Measurements from ENCODE around the gene HOXA5. TPM values are rescaled to one million over a fixed set of nuclear protein-coding genes. Genes with fewer than 3 reads are reported as not detected.

Gene HOXA5
- total and polyA plus RNA-seq, 11 donors = 0.07 to 2.8 (median 0.36) TPM; not detected in 7

DNA sequence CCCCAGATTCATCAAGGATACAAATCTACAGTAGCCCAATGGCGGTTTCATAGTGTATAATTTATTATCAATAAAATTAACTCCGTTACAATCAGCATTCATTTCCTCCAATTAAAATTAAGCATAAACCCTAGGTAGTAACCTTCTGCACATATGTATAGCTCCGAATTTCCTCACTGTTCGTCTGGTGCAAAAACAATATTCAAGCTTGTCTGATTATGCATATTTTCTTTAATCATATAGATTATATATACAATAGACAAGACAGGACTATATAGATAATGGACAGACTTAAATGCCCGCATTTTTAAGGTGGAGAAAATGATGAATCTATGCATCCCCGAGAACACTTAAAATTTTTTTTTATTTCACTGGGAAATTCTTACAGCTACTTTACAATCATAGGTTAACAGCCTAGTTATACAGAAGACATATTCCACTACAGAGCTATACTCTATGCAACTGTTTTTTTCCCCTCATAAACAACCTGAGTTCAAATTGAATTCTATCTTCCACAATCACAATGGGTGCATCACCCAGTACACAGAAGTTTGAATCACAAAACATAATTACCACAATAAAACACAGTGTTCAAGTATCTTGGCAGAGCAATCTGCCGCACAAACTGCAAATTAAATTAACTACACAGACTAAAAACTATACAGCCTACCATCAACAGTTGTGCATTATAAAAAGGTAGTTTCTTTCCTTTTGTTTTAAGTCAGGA lies 19.2 kb upstream of the HOXA5 start:
- Histone ChIP-seq H3K27me3 (peaks cover 82 to 100% (median 98%) of the 10 kb centered on the region in 9 donors), H3K36me3 (no peaks in the 10 kb centered on the region), H3K4me1 (peaks cover 0 to 67% (median 16%) of the 10 kb centered on the region in 12 donors), H3K27ac (no peak overlapping the region), H3K9me3 (no peaks in the 10 kb centered on the region), H3K4me3 (no peak overlapping the region)
- ATAC-seq = no peak
- DNase-seq = no peak
- 51 to 69% (median 59%) methylated on average over 7 of the region's 7 CpGs for WGBS, 4 donors
- intact Hi-C loops (cut with DNase I) = loop anchor here in 9 of 10 donors (2.0 to 10.0 kb wide), 11 partner anchors 310 to 1308 kb away; no protein-coding TSS in a partner anchor
- TF ChIP-seq, protein P1, sequence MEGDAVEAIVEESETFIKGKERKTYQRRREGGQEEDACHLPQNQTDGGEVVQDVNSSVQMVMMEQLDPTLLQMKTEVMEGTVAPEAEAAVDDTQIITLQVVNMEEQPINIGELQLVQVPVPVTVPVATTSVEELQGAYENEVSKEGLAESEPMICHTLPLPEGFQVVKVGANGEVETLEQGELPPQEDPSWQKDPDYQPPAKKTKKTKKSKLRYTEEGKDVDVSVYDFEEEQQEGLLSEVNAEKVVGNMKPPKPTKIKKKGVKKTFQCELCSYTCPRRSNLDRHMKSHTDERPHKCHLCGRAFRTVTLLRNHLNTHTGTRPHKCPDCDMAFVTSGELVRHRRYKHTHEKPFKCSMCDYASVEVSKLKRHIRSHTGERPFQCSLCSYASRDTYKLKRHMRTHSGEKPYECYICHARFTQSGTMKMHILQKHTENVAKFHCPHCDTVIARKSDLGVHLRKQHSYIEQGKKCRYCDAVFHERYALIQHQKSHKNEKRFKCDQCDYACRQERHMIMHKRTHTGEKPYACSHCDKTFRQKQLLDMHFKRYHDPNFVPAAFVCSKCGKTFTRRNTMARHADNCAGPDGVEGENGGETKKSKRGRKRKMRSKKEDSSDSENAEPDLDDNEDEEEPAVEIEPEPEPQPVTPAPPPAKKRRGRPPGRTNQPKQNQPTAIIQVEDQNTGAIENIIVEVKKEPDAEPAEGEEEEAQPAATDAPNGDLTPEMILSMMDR (IDR thresholded peaks at IDR 0.05) = no peak
- TF ChIP-seq POLR2A (IDR thresholded peaks at IDR 0.05) = no peak

DNA sequence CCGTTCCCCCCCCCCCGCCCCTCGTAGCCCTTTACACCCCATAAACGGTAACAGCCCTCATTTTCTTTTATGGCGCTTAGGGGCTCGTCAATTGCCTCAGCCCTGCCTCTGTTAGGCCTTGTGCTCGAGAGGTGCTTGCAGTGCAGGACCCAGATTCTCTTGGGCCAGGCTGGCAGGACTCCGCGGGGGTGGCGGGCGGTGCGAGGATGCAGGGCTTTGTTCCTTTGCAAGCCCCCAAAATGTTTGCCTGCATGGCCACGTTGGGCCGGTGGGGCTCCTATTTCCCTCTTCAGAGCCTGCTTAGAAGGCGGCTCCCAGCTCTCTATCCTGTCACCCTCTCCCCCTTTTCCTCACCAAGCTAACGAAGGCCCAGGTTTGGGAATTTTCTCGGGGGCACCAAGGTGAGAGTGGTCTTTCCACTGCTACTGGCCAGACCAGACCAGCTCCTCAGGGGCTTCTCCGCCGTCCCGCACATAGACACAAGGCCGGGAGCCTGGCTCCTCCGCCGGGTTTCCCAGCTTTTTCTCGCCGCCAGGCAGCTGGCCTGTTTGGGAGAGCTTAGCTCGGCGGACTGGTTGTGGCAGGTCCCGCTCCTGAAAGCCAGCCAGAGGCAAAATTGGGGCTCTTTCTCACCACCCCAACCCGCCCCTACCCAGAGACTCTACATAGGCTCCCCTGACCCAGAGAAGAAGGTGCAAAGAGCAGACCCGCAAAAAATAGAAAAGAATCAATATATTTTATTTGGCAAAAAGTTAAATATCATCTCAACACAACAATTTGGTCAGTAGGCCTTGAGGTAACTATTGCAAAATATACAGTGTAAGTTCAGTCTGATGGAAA lies 18.5 kb upstream of the HOXA5 start:
- Histone ChIP-seq H3K36me3 (no peaks in the 10 kb centered on the region), H3K27ac (peak overlapping the region in 1 of 12 donors; percentile 71), H3K27me3 (peaks cover 79 to 100% (median 98%) of the 10 kb centered on the region in 9 donors), H3K4me1 (peaks cover 0 to 64% (median 16%) of the 10 kb centered on the region in 12 donors), H3K9me3 (no peaks in the 10 kb centered on the region), H3K4me3 (peak overlapping the region in 2 of 12 donors; percentile 51 to 67)
- 20 to 32% (median 23%) methylated on average over 27 to 30 of the region's 30 CpGs for WGBS, 4 donors
- DNase-seq (peak in 2 of 5 donors; percentile 10 to 49), ATAC-seq (no peak)
- TF ChIP-seq POLR2A (IDR thresholded peaks at IDR 0.05) = no peak
- TF ChIP-seq, protein P1 (IDR thresholded peaks at IDR 0.05) = no peak
- intact Hi-C loops (cut with DNase I) = loop anchor here (1.0 to 10.0 kb wide), 14 partner anchors 310 to 1307 kb away; no protein-coding TSS in a partner anchor

DNA sequence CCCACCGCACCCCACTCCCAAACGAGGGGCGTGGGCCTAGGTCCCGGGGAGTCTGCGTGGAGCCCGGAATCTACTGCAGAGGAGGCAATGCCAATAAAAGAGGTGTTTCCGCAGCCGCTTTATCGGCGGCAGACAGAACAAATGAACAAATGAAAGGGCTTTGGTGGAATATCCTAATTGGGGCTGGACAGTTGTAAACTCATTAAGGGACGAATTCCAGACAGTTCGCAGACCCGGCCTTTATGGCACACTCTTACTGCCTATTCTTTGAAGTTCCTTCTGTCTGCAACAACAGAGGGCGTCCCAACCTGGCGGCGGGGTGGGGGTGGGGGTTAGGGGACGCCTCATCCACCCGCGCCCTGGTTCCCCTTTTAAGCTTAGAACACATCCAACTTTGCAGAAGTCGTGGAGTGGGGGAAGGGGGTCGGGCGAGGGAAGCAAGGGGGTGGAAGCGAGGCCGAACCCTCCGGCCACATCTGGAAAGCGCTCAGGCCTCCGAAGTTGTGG lies 17.8 kb upstream of the HOXA5 start:
- H3K4me3 ChIP-seq = peak overlapping the region; percentile 40 to 67 (median 56)
- H3K27ac ChIP-seq = peak overlapping the region in 1 of 12 donors; percentile 71
- ATAC-seq = peak in 3 of 4 donors; percentile 38 to 48 (median 44)
- TF ChIP-seq POLR2A (IDR thresholded peaks at IDR 0.05) = no peak
- TF ChIP-seq, protein P1 (IDR thresholded peaks at IDR 0.05) = peak in 4 of 12 donors; percentile 4 to 29 (median 14)
- peaks cover 0 to 61% (median 16%) of the 10 kb centered on the region in 12 donors for H3K4me1 ChIP-seq
- peak in 3 of 5 donors; percentile 37 to 63 (median 43) for DNase-seq
- no peaks in the 10 kb centered on the region for H3K36me3 ChIP-seq
- no peaks in the 10 kb centered on the region for H3K9me3 ChIP-seq
- peaks cover 79 to 100% (median 98%) of the 10 kb centered on the region in 9 donors for H3K27me3 ChIP-seq
- intact Hi-C loops (cut with DNase I) = loop anchor here (1.0 to 10.0 kb wide), 14 partner anchors 309 to 1306 kb away; no protein-coding TSS in a partner anchor
- 3 to 6% (median 6%) methylated on average over 23 to 27 of the region's 27 CpGs for WGBS, 4 donors

Measured in heart left ventricle (tissue), 16 donors.